Ureter (tissue), 1 donor: Measurements from ENCODE around the gene ETS2. TPM values are rescaled to one million over a fixed set of nuclear protein-coding genes. Genes with fewer than 3 reads are reported as not detected.
"Not testable (repeated sequence)": the region's sequence is repeated elsewhere in the genome, so short reads cannot be mapped to it uniquely, and the experiment has no call there.

Experiments
- DNase-seq: peaks from one replicate; pipeline ENCODE4 v3.0.0-alpha.2; 2020; ENCODE audit warnings: low spot score
- total RNA-seq: library from RNA; stranded (reverse); gene quantifications from one replicate; pipeline ENCODE4 v1.2.4, GENCODE V29; 2023
- donor health status: DM: yes; HTN: yes; CAD: no.

The ETS2 gene
- total RNA-seq, 1 donor from 2014 or later = 221 TPM

GRCh38 chr21:38817371-38818324 lies 11.9 kb downstream of the ETS2 start:
- no peak for DNase-seq

- DNase-seq = no peak
Measured at GRCh38 chr21:38818325-38818723, 12.6 kb downstream of the ETS2 start.

GRCh38 chr21:38819051-38819718 lies 13.5 kb downstream of the ETS2 start:
- DNase-seq = no peak

GRCh38 chr21:38819719-38820159 lies 14.0 kb downstream of the ETS2 start:
- peak; percentile 76 for DNase-seq

GRCh38 chr21:38820471-38821239 lies 14.9 kb downstream of the ETS2 start:
- DNase-seq = no peak

- no peak for DNase-seq
Measured at GRCh38 chr21:38821248-38821647, 15.5 kb downstream of the ETS2 start.

GRCh38 chr21:38821959-38822682 lies 16.4 kb downstream of the ETS2 start:
- DNase-seq = no peak

GRCh38 chr21:38822778-38823238 lies 17.1 kb downstream of the ETS2 start:
- no peak for DNase-seq

GRCh38 chr21:38823737-38824123 lies 18.0 kb downstream of the ETS2 start:
- DNase-seq = no peak

- DNase-seq = no peak
Measured at GRCh38 chr21:38824124-38824822, 18.5 kb downstream of the ETS2 start.

- no peak for DNase-seq
Measured at GRCh38 chr21:38825269-38825668, 19.5 kb downstream of the ETS2 start.

GRCh38 chr21:38825921-38826320 lies 20.2 kb downstream of the ETS2 start:
- no peak for DNase-seq

- DNase-seq = not testable (repeated sequence)
Measured at GRCh38 chr21:38828111-38828510, 22.4 kb downstream of the ETS2 start.

- DNase-seq = no peak
Measured at GRCh38 chr21:38830671-38831525, 25.2 kb downstream of the ETS2 start.

GRCh38 chr21:38831526-38832467 lies 26.1 kb downstream of the ETS2 start:
- DNase-seq = peak; percentile 91

GRCh38 chr21:38832664-38833063 lies 26.9 kb downstream of the ETS2 start:
- no peak for DNase-seq

GRCh38 chr21:38833117-38833516 lies 27.4 kb downstream of the ETS2 start:
- no peak for DNase-seq

GRCh38 chr21:38834725-38835124 lies 29.0 kb downstream of the ETS2 start:
- no peak for DNase-seq
